Measurements from ENCODE around the gene PKM. TPM values are rescaled to one million over a fixed set of nuclear protein-coding genes. Genes with fewer than 3 reads are reported as not detected.
A peak's percentile ranks its signal among the peaks of the same experiment; 100 is the strongest.

PKM gene
- total RNA-seq, 2 experiments from 2014 or later = 2,479 to 3,112 TPM

- H3K27me3 Mint-ChIP-seq = no peaks in the 10 kb centered on the region
- H3K36me3 Mint-ChIP-seq (ENCODE audit: low read depth) = peaks cover 5% of the 10 kb centered on the region
- no peaks in the 10 kb centered on the region for H3K9me3 Mint-ChIP-seq (ENCODE audit: low read depth)
- POLR2A ChIA-PET = no interaction called here
- H3K27ac Mint-ChIP-seq = no peak overlapping the region
- DNase-seq (no peak), ATAC-seq (no peak)
- CTCF ChIA-PET = interaction anchor here (0.9 kb wide), 1 partner anchor 8 kb away, joined by 4 read pairs; no protein-coding TSS in a partner anchor
- H3K4me1 Mint-ChIP-seq = peaks cover 46% of the 10 kb centered on the region
- H3K4me3 Mint-ChIP-seq = no peak overlapping the region
- intact Hi-C loops (cut with DNase I, micrococcal nuclease) = loop anchor here in 1 of 2 experiments (10.0 kb wide), 1 partner anchor 1760 kb away; the partner anchor contains the start of genes PML and STOML1
Measured at GRCh38 chr15:72235298-72235697, 4.3 kb upstream of the PKM start.

- ChIA-PET POLR2A (no interaction called here), CTCF (no interaction called here)
- H3K4me3 Mint-ChIP-seq = no peak overlapping the region
- H3K27me3 Mint-ChIP-seq = no peaks in the 10 kb centered on the region
- DNase-seq (no peak), ATAC-seq (no peak)
- no peak overlapping the region for H3K27ac Mint-ChIP-seq
- H3K36me3 Mint-ChIP-seq (ENCODE audit: low read depth) = peaks cover 15% of the 10 kb centered on the region
- H3K4me1 Mint-ChIP-seq = peaks cover 41% of the 10 kb centered on the region
- H3K9me3 Mint-ChIP-seq (ENCODE audit: low read depth) = no peaks in the 10 kb centered on the region
- intact Hi-C loops (cut with DNase I, micrococcal nuclease) = loop anchor here in 1 of 2 experiments (10.0 kb wide), 1 partner anchor 1761 kb away; the partner anchor contains the start of genes PML and STOML1
Measured at GRCh38 chr15:72233769-72234168, 2.8 kb upstream of the PKM start.

GRCh38 chr15:72231833-72232478 lies 966 bp upstream of the PKM start:
- Mint-ChIP-seq H3K4me3 (peak overlapping the region; percentile 98), H3K27me3 (no peaks in the 10 kb centered on the region), H3K27ac (peak overlapping the region; percentile 98), H3K4me1 (peaks cover 29% of the 10 kb centered on the region), H3K36me3 (ENCODE audit: low read depth) (peaks cover 31% of the 10 kb centered on the region), H3K9me3 (ENCODE audit: low read depth) (no peaks in the 10 kb centered on the region)
- intact Hi-C loops (cut with DNase I, micrococcal nuclease) = loop anchor here in 1 of 2 experiments (1.0 to 10.0 kb wide), 9 partner anchors 32 to 1763 kb away; partner anchors contain the start of genes ADPGK, ARIH1, BBS4 and HIGD2B
- peak; percentile 74 for DNase-seq
- POLR2A ChIA-PET = interaction anchor here (0.6 to 1.7 kb wide), 5 partner anchors 8 to 1128 kb away, joined by 3 to 7 read pairs (median 4); no protein-coding TSS in a partner anchor
- CTCF ChIA-PET = interaction anchor here (0.7 to 1.3 kb wide), 7 partner anchors 9 to 246 kb away, joined by 3 to 4 read pairs (median 3); no protein-coding TSS in a partner anchor
- ATAC-seq = peak; percentile 9

- intact Hi-C loops (cut with DNase I, micrococcal nuclease) = loop anchor here in 1 of 2 experiments (1.0 to 10.0 kb wide), 9 partner anchors 32 to 1764 kb away; partner anchors contain the start of genes ADPGK, ARIH1, BBS4 and HIGD2B
- peak overlapping the region; percentile 98 for H3K4me3 Mint-ChIP-seq
- H3K27ac Mint-ChIP-seq = peak overlapping the region; percentile 99
- H3K4me1 Mint-ChIP-seq = peaks cover 34% of the 10 kb centered on the region
- peaks cover 45% of the 10 kb centered on the region for H3K36me3 Mint-ChIP-seq (ENCODE audit: low read depth)
- ATAC-seq = peak; percentile 3
- CTCF ChIA-PET = interaction anchor here (1.2 kb wide), 2 partner anchors 31 to 248 kb away, joined by 3 read pairs; no protein-coding TSS in a partner anchor
- POLR2A ChIA-PET = interaction anchor here (0.5 to 1.7 kb wide), 8 partner anchors 8 to 232 kb away, joined by 3 to 8 read pairs (median 4); partner anchors contain the start of gene SENP8
- no peaks in the 10 kb centered on the region for H3K9me3 Mint-ChIP-seq (ENCODE audit: low read depth)
- no peaks in the 10 kb centered on the region for H3K27me3 Mint-ChIP-seq
- peak; percentile 94 for DNase-seq
Measured at GRCh38 chr15:72230197-72231065, 559 bp downstream of the PKM start.

- ATAC-seq = no peak
- Mint-ChIP-seq H3K27me3 (no peaks in the 10 kb centered on the region), H3K4me3 (peak overlapping the region; percentile 98), H3K36me3 (ENCODE audit: low read depth) (peaks cover 48% of the 10 kb centered on the region), H3K9me3 (ENCODE audit: low read depth) (no peaks in the 10 kb centered on the region), H3K27ac (peak overlapping the region; percentile 100), H3K4me1 (peaks cover 36% of the 10 kb centered on the region)
- intact Hi-C loops (cut with DNase I, micrococcal nuclease) = loop anchor here (2.0 to 10.0 kb wide), 7 partner anchors 31 to 1765 kb away; partner anchors contain the start of genes ARIH1 (in 1 of the 2), BBS4 (in 1 of the 2), HEXA (in 1 of the 2) and HIGD2B (in 1 of the 2)
- no peak for DNase-seq
- POLR2A ChIA-PET = interaction anchor here (0.6 to 1.7 kb wide), 3 partner anchors 42 to 111 kb away, joined by 3 to 8 read pairs (median 4); partner anchors contain the start of gene SENP8
- CTCF ChIA-PET = interaction anchor here (1.2 kb wide), 1 partner anchor 30 kb away, joined by 3 read pairs; no protein-coding TSS in a partner anchor
Measured at GRCh38 chr15:72229947-72230196, 1.1 kb downstream of the PKM start.

GRCh38 chr15:72229076-72229946 lies 1.7 kb downstream of the PKM start:
- intact Hi-C loops (cut with DNase I, micrococcal nuclease) = loop anchor here (2.0 to 5.0 kb wide), 5 partner anchors 31 to 1467 kb away; partner anchors contain the start of genes ARIH1 (in 1 of the 2), BBS4 (in 1 of the 2), HEXA (in 1 of the 2) and HIGD2B (in 1 of the 2)
- no peaks in the 10 kb centered on the region for H3K27me3 Mint-ChIP-seq
- H3K36me3 Mint-ChIP-seq (ENCODE audit: low read depth) = peaks cover 51% of the 10 kb centered on the region
- H3K4me3 Mint-ChIP-seq = peak overlapping the region; percentile 98
- CTCF ChIA-PET = interaction anchor here (1.2 kb wide), 1 partner anchor 29 kb away, joined by 3 read pairs; no protein-coding TSS in a partner anchor
- H3K27ac Mint-ChIP-seq = peak overlapping the region; percentile 100
- peaks cover 39% of the 10 kb centered on the region for H3K4me1 Mint-ChIP-seq
- POLR2A ChIA-PET = interaction anchor here (0.6 to 1.6 kb wide), 4 partner anchors 10 to 111 kb away, joined by 3 to 8 read pairs (median 4); partner anchors contain the start of gene SENP8
- no peaks in the 10 kb centered on the region for H3K9me3 Mint-ChIP-seq (ENCODE audit: low read depth)
- peak; percentile 61 for DNase-seq
- no peak for ATAC-seq

- Mint-ChIP-seq H3K36me3 (ENCODE audit: low read depth) (peaks cover 67% of the 10 kb centered on the region), H3K27ac (peak overlapping the region; percentile 100)
- intact Hi-C loops (cut with DNase I, micrococcal nuclease) = loop anchor here (1.0 to 5.0 kb wide), 10 partner anchors 10 to 1465 kb away; partner anchors contain the start of genes HEXA (in 2 of the 2), ARIH1 (in 1 of the 2), BBS4 (in 1 of the 2) and HIGD2B (in 1 of the 2)
Measured at GRCh38 chr15:72227720-72228119, 3.3 kb downstream of the PKM start.

GRCh38 chr15:72227192-72227586 lies 3.8 kb downstream of the PKM start:
- Mint-ChIP-seq H3K4me1 (peaks cover 47% of the 10 kb centered on the region), H3K36me3 (ENCODE audit: low read depth) (peaks cover 73% of the 10 kb centered on the region), H3K27me3 (no peaks in the 10 kb centered on the region), H3K27ac (peak overlapping the region; percentile 100), H3K9me3 (ENCODE audit: low read depth) (no peaks in the 10 kb centered on the region), H3K4me3 (peak overlapping the region; percentile 98)
- POLR2A ChIA-PET = interaction anchor here (0.7 to 2.8 kb wide), 13 partner anchors 10 to 327 kb away, joined by 3 to 27 read pairs (median 5); partner anchors contain the start of genes ARIH1, HEXA, MYO9A and PARP6
- intact Hi-C loops (cut with DNase I, micrococcal nuclease) = loop anchor here (2.0 to 5.0 kb wide), 5 partner anchors 22 to 1465 kb away; partner anchors contain the start of genes BBS4 (in 1 of the 2), HEXA (in 1 of the 2), HIGD2B (in 1 of the 2) and MYO9A (in 1 of the 2)
- CTCF ChIA-PET = interaction anchor here (0.6 to 2.6 kb wide), 25 partner anchors 8 to 444 kb away, joined by 3 to 22 read pairs (median 5); partner anchors contain the start of genes GRAMD2A, MYO9A and SENP8
- DNase-seq (peak; percentile 79), ATAC-seq (peak; percentile 30)

More at GRCh38 chr15:72227720-72228119, 3.3 kb downstream of the PKM start:
- ATAC-seq (no peak), DNase-seq (peak; percentile 43)
- Mint-ChIP-seq H3K4me1 (peaks cover 47% of the 10 kb centered on the region), H3K4me3 (peak overlapping the region; percentile 98), H3K27me3 (no peaks in the 10 kb centered on the region), H3K9me3 (ENCODE audit: low read depth) (no peaks in the 10 kb centered on the region)
- ChIA-PET POLR2A (interaction anchor here (0.6 to 2.8 kb wide), 9 partner anchors 10 to 248 kb away, joined by 3 to 27 read pairs (median 8); partner anchors contain the start of genes ARIH1, MYO9A and SENP8), CTCF (interaction anchor here (0.8 to 2.6 kb wide), 13 partner anchors 8 to 260 kb away, joined by 3 to 22 read pairs (median 6); partner anchors contain the start of genes GRAMD2A, MYO9A and SENP8)

- intact Hi-C loops (cut with DNase I, micrococcal nuclease) = no loop called here
- ATAC-seq (no peak), DNase-seq (no peak)
- H3K4me3 Mint-ChIP-seq = peak overlapping the region; percentile 34
- CTCF ChIA-PET = interaction anchor here (1.2 kb wide), 1 partner anchor 63 kb away, joined by 3 read pairs; no protein-coding TSS in a partner anchor
- no peaks in the 10 kb centered on the region for H3K27me3 Mint-ChIP-seq
- H3K4me1 Mint-ChIP-seq = peaks cover 76% of the 10 kb centered on the region
- H3K36me3 Mint-ChIP-seq (ENCODE audit: low read depth) = peaks cover 90% of the 10 kb centered on the region
- H3K9me3 Mint-ChIP-seq (ENCODE audit: low read depth) = no peaks in the 10 kb centered on the region
- POLR2A ChIA-PET = interaction anchor here (0.6 kb wide), 2 partner anchors 13 to 36 kb away, joined by 3 to 4 read pairs; no protein-coding TSS in a partner anchor
- peak overlapping the region; percentile 89 for H3K27ac Mint-ChIP-seq
Measured at GRCh38 chr15:72223278-72223677, 7.7 kb downstream of the PKM start.

Data from activated CD4-positive, alpha-beta T cell treated with anti-CD3 and anti-CD28 coated beads for 36 hours (primary cell).